OCI-LY1 (cell line): Measurements from ENCODE around the gene MED6.

Experiments used
- H2AFZ ChIP-seq: fragments of 200-600 bp; sonication (generic), shearing (Covaris generic); 2 replicates; pipeline ENCODE4 v1.6.0; 2014; ENCODE audit warnings: antibody characterized with exemption, mild to moderate bottlenecking, low read length
- H3F3A ChIP-seq: fragments of 200-600 bp; sonication (generic), shearing (Covaris generic); 2 replicates; pipeline ENCODE4 v1.6.0; 2014; ENCODE audit warnings: mild to moderate bottlenecking, antibody characterized with exemption, low read length, moderate library complexity; ENCODE audit not compliant: insufficient read depth
- H3K27ac ChIP-seq: fragments of 200-600 bp; sonication (generic); 2 replicates; pipeline ENCODE4 v1.5.1; 2014; ENCODE audit warnings: low read length, mixed run types, mild to moderate bottlenecking, low read depth; ENCODE audit not compliant: poor library complexity, severe bottlenecking
- H3K27me3 ChIP-seq: fragments of 200-600 bp; sonication (generic); 2 replicates; pipeline ENCODE4 v1.6.0; 2014; ENCODE audit warnings: antibody characterized with exemption, mild to moderate bottlenecking, low read length, moderate library complexity; ENCODE audit not compliant: insufficient read depth
- H3K36me3 ChIP-seq: fragments of 200-600 bp; sonication (generic); 2 replicates; pipeline ENCODE4 v1.6.1; 2014; ENCODE audit warnings: mild to moderate bottlenecking, antibody characterized with exemption, low read length, moderate library complexity, mixed read lengths; ENCODE audit not compliant: insufficient read depth
- H3K4me1 ChIP-seq: fragments of 200-600 bp; sonication (generic); 2 replicates; pipeline ENCODE4 v1.5.1; 2014; ENCODE audit warnings: mild to moderate bottlenecking, low read length, moderate library complexity; ENCODE audit not compliant: insufficient read depth, severe bottlenecking
- H3K4me2 ChIP-seq: fragments of 200-600 bp; sonication (generic), shearing (Covaris generic); 2 replicates; pipeline ENCODE4 v1.6.1; 2014; ENCODE audit warnings: low read length
- H3K4me3 ChIP-seq: fragments of 200-600 bp; sonication (generic); 2 replicates; pipeline ENCODE4 v1.5.1; 2014; ENCODE audit warnings: low read length, low read depth, mild to moderate bottlenecking, mixed read lengths; ENCODE audit not compliant: poor library complexity, severe bottlenecking
- H3K79me2 ChIP-seq: fragments of 200-600 bp; shearing (Covaris generic); 2 replicates; pipeline ENCODE4 v1.6.1; 2016; ENCODE audit warnings: mixed run types, low read length, mixed read lengths; ENCODE audit not compliant: insufficient read depth
- H3K9ac ChIP-seq: fragments of 200-600 bp; sonication (generic), shearing (Covaris generic); 2 replicates; pipeline ENCODE4 v1.6.1; 2014; ENCODE audit warnings: mild to moderate bottlenecking, low read length, mixed read lengths
- H3K9me2 ChIP-seq: fragments of 200-600 bp; sonication (generic), shearing (Covaris generic); 2 replicates; pipeline ENCODE4 v1.6.1; 2014; ENCODE audit warnings: low read depth, mild to moderate bottlenecking, low read length, mixed read lengths
- H3K9me3 ChIP-seq: fragments of 200-600 bp; shearing (Covaris generic); 2 replicates; pipeline ENCODE4 v1.6.1; 2014; ENCODE audit warnings: low read length, mixed read lengths
- H4K20me1 ChIP-seq: fragments of 200-600 bp; sonication (generic), shearing (Covaris generic); 2 replicates; pipeline ENCODE4 v1.6.0; 2016; ENCODE audit warnings: mild to moderate bottlenecking, low read length; ENCODE audit not compliant: insufficient read depth
- CTCF ChIP-seq: fragments of 200-600 bp; sonication (generic), shearing (Covaris generic); IDR thresholded peaks from 2 replicates; pipeline ENCODE4 v1.5.1; 2017; ENCODE audit warnings: mild to moderate bottlenecking, antibody characterized with exemption, low read length, moderate library complexity, mixed read lengths
- EZH2 ChIP-seq: fragments of 200-600 bp; sonication (generic), shearing (Covaris generic); IDR thresholded peaks from 2 replicates; pipeline ENCODE4 v1.8.0; 2017; ENCODE audit warnings: borderline replicate concordance, mixed run types, mild to moderate bottlenecking, antibody characterized with exemption, low read length, moderate library complexity, mixed read lengths

The MED6 gene

GRCh38 chr14:70576891-70577290 lies 23.6 kb downstream of the MED6 start:
- Histone ChIP-seq H4K20me1 (no peaks in the 10 kb centered on the region), H3K4me2 (no peak overlapping the region), H3K9me3 (no peaks in the 10 kb centered on the region; the same call in 1 of the 2 replicates), H2AFZ (no peak overlapping the region), H3K4me1 (no peaks in the 10 kb centered on the region), H3K27me3 (no peaks in the 10 kb centered on the region), H3K27ac (no peak overlapping the region), H3K9me2 (no peaks in the 10 kb centered on the region), H3K9ac (no peak overlapping the region), H3K79me2 (no peaks in the 10 kb centered on the region), H3K4me3 (no peak overlapping the region), H3F3A (no peaks in the 10 kb centered on the region), H3K36me3 (peaks cover 36% of the 10 kb centered on the region)
- TF ChIP-seq CTCF: no peak
- no peak for TF ChIP-seq EZH2

GRCh38 chr14:70573050-70573449 lies 27.4 kb downstream of the MED6 start:
- Histone ChIP-seq H3K27me3 (no peaks in the 10 kb centered on the region), H3K9ac (no peak overlapping the region), H3K79me2 (no peaks in the 10 kb centered on the region), H3K4me2 (no peak overlapping the region), H3K36me3 (0 out of 2 replicates have a peak, but pooled peaks cover 4% of the 10 kb centered on the region), H3K9me3 (no peaks in the 10 kb centered on the region), H3K4me1 (no peaks in the 10 kb centered on the region), H3K9me2 (no peaks in the 10 kb centered on the region), H3K4me3 (no peak overlapping the region), H3F3A (no peaks in the 10 kb centered on the region), H4K20me1 (no peaks in the 10 kb centered on the region), H2AFZ (no peak overlapping the region), H3K27ac (no peak overlapping the region)
- TF ChIP-seq CTCF: no peak
- no peak for TF ChIP-seq EZH2

GRCh38 chr14:70571139-70571538 lies 29.3 kb downstream of the MED6 start:
- Histone ChIP-seq H2AFZ (no peak overlapping the region), H3K4me1 (no peaks in the 10 kb centered on the region), H3K9ac (no peak overlapping the region), H3K79me2 (no peaks in the 10 kb centered on the region), H3K9me3 (0 out of 2 replicates have a peak, but pooled peaks cover 3% of the 10 kb centered on the region), H3K4me2 (no peak overlapping the region), H3K27ac (no peak overlapping the region), H3K9me2 (no peaks in the 10 kb centered on the region), H3K4me3 (no peak overlapping the region), H4K20me1 (no peaks in the 10 kb centered on the region), H3K36me3 (peaks cover 9% of the 10 kb centered on the region; the same call in 1 of the 2 replicates), H3K27me3 (no peaks in the 10 kb centered on the region), H3F3A (no peaks in the 10 kb centered on the region)
- TF ChIP-seq EZH2 (no peak), CTCF (no peak)
